ENCODE measurements around the gene BTRC.

DNA sequence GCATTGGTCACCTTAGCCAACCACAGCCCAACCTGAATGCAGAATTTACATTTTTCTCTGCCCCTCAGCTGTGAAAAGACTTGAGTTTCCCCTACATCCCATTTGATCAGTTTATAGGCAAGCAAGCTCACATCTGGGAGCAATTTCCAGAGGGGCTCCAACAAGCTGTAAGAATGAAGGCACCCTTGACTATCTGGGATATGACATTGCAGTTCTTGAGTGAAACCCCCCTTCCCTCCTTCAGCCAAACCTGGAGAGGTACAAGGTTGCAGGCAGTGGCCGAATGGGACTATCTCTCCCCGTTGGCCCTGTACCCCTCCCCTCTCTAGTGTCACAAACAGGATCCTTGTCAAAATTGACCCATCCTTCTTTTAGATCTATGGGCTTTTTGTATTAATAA lies 203.6 kb downstream of the BTRC start:
- TF ChIP-seq CTCF (conservative IDR thresholded peaks at IDR 0.05; ENCODE audit: low read depth, low read length) (no peak), EZH2phosphoT487 (IDR thresholded peaks at IDR 0.05; ENCODE audit: borderline replicate concordance, low read length) (no peak), EZH2 (IDR thresholded peaks at IDR 0.05; ENCODE audit: low read length, unreplicated experiment) (no peak)

Data from PC-3 (cell line).